ENCODE measurements around the gene ACBD7.

DNA sequence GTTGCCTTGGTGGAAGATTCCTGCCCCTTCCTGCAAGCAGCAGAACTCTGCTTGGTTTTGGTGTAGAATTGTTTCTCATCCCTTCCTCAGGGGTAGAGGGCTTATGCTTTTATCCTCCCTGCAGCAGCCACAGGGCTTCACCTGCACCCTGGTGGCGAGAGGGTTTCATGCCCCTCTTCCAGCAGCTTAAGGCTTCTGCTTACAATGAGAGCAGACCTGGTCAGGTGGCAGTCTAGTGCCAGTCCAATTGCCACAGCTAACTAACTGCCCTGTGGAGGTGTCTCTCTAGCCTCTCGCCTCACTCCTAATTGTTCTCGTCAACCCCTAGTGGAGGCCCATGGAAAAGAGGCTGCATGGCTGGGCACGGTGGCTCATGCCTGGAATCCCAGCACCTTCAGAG, 19.3 kb downstream of the ACBD7 start:
- TF ChIP-seq, protein P1, sequence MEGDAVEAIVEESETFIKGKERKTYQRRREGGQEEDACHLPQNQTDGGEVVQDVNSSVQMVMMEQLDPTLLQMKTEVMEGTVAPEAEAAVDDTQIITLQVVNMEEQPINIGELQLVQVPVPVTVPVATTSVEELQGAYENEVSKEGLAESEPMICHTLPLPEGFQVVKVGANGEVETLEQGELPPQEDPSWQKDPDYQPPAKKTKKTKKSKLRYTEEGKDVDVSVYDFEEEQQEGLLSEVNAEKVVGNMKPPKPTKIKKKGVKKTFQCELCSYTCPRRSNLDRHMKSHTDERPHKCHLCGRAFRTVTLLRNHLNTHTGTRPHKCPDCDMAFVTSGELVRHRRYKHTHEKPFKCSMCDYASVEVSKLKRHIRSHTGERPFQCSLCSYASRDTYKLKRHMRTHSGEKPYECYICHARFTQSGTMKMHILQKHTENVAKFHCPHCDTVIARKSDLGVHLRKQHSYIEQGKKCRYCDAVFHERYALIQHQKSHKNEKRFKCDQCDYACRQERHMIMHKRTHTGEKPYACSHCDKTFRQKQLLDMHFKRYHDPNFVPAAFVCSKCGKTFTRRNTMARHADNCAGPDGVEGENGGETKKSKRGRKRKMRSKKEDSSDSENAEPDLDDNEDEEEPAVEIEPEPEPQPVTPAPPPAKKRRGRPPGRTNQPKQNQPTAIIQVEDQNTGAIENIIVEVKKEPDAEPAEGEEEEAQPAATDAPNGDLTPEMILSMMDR (IDR thresholded peaks at IDR 0.05; ENCODE audit: borderline replicate concordance, extremely low read depth, low read length, poor library complexity, severe bottlenecking): no peak
- no peak for TF ChIP-seq EZH2 (IDR thresholded peaks at IDR 0.05; ENCODE audit: borderline replicate concordance, low read depth, low read length, severe bottlenecking)

All from DND-41 (cell line).